Progenitor cell of endocrine pancreas (in vitro differentiated cells): Measurements from ENCODE around the gene DPCD. TPM values are rescaled to one million over a fixed set of nuclear protein-coding genes. Genes with fewer than 3 reads are reported as not detected.

Experiments used
- DNase-seq: peaks from one replicate; pipeline ENCODE4 v3.0.0; 2021; ENCODE audit warnings: low spot score; ENCODE audit not compliant: unreplicated experiment
- H3K27ac Mint-ChIP-seq: 2 replicates; pipeline ENCODE4 v1.8.0; 2021; ENCODE audit warnings: mild to moderate bottlenecking, moderate library complexity, mixed read lengths
- H3K27me3 Mint-ChIP-seq: 2 replicates; pipeline ENCODE4 v1.8.0; 2021; ENCODE audit warnings: mixed read lengths
- H3K36me3 Mint-ChIP-seq: 2 replicates; pipeline ENCODE4 v1.8.0; 2022; ENCODE audit warnings: mixed read lengths; ENCODE audit not compliant: insufficient read depth
- H3K4me1 Mint-ChIP-seq: 2 replicates; pipeline ENCODE4 v1.8.0; 2021; ENCODE audit warnings: low read depth, mixed read lengths
- H3K4me3 Mint-ChIP-seq: 2 replicates; pipeline ENCODE4 v1.8.0; 2021; ENCODE audit warnings: low read depth, mild to moderate bottlenecking, moderate library complexity, mixed read lengths
- H3K9me3 Mint-ChIP-seq: 2 replicates; pipeline ENCODE4 v1.8.0; 2021; ENCODE audit warnings: low read depth, mixed read lengths
- total RNA-seq: library from RNA; stranded (reverse); gene quantifications from 2 replicates; pipeline ENCODE4 v1.2.1, GENCODE V29; 2021
- TF ChIP-seq, protein P1 (sequence below): fragments of 200-600 bp; sonication (generic); IDR thresholded peaks from one replicate; pipeline ENCODE4 v1.5.0; 2021; ENCODE audit warnings: antibody characterized with exemption, mild to moderate bottlenecking; ENCODE audit not compliant: unreplicated experiment

Gene DPCD
- total RNA-seq, 1 donor from 2014 or later = 27.4 TPM

DNA sequence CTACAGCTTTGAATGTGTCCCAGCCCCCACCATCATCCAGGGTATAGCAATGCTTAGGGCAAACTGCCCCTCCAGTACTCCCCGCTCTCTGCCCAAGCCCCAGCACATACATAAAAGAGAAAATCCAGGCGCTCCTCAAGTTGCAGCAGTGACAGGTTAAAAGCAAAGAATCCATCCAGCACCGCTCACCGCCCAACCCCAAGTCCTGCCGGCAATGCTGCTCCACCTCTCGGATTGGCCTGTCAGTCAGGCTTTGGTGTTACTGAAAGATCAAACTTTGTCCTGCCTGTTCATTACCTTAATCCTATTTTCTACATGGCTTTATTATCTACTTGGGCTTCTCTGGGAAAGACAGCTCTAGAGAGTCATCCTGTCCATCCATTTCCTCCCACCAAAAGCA, 31.9 kb downstream of the DPCD start:
- TF ChIP-seq, protein P1, sequence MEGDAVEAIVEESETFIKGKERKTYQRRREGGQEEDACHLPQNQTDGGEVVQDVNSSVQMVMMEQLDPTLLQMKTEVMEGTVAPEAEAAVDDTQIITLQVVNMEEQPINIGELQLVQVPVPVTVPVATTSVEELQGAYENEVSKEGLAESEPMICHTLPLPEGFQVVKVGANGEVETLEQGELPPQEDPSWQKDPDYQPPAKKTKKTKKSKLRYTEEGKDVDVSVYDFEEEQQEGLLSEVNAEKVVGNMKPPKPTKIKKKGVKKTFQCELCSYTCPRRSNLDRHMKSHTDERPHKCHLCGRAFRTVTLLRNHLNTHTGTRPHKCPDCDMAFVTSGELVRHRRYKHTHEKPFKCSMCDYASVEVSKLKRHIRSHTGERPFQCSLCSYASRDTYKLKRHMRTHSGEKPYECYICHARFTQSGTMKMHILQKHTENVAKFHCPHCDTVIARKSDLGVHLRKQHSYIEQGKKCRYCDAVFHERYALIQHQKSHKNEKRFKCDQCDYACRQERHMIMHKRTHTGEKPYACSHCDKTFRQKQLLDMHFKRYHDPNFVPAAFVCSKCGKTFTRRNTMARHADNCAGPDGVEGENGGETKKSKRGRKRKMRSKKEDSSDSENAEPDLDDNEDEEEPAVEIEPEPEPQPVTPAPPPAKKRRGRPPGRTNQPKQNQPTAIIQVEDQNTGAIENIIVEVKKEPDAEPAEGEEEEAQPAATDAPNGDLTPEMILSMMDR = no peak
- Mint-ChIP-seq H3K9me3 (no peaks in the 10 kb centered on the region), H3K27ac (peak overlapping the region; percentile 62), H3K36me3 (peaks cover 13% of the 10 kb centered on the region), H3K4me3 (no peak overlapping the region), H3K4me1 (no peaks in the 10 kb centered on the region), H3K27me3 (no peaks in the 10 kb centered on the region)
- no peak for DNase-seq

DNA sequence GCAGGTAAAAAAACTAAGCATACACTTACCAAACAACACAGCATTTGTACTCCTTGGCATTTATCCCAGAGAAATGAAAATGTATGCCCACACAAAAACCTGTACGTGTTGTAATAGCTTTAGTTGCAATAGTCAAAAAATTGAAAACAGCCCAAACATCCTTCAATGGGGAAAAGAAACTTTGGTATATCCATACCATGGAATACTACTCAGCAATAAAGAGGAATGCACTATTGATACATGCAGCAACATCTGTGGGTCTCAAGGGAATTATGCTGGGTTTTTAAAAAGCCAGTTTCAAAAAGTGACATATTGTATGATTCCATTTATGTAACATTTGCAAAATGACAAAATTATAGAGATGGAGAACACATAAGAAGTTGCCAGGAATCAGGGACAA, 35.4 kb downstream of the DPCD start:
- Mint-ChIP-seq H3K27ac (no peak overlapping the region), H3K4me1 (no peaks in the 10 kb centered on the region), H3K4me3 (no peak overlapping the region), H3K36me3 (peaks cover 13% of the 10 kb centered on the region), H3K9me3 (no peaks in the 10 kb centered on the region), H3K27me3 (no peaks in the 10 kb centered on the region)
- TF ChIP-seq, protein P1 = no peak
- no peak for DNase-seq

DNA sequence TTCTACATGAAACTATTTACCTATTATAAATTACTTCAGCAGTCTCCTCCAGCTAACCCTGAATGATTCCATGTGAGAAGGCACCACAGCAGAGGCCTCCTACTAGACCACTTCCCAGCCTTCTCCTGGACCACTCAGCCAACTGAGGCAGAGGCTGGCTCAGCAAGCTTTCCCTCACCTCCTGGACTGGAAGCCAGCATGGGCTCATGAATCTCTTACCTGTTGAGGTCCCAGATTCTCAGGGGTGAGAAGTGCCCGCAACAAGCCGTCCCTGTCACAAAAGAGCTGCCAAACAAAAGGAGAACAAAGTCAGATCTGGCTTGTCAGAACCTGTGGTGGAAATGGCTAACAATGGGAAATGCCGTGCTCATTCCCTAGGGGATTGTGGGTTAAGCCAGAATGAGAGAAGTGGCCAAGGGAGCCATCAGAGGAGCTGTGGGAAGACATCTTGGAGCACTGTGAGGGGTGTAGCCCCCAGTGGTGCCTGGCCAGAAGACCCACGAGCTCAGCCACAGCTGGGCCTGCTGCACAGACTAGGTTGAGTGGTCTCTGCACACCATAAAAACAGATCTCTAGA, 36.5 kb downstream of the DPCD start:
- Mint-ChIP-seq H3K27me3 (no peaks in the 10 kb centered on the region), H3K4me1 (no peaks in the 10 kb centered on the region), H3K4me3 (no peak overlapping the region), H3K9me3 (no peaks in the 10 kb centered on the region), H3K36me3 (peaks cover 13% of the 10 kb centered on the region), H3K27ac (no peak overlapping the region)
- TF ChIP-seq, protein P1 = no peak
- no peak for DNase-seq

DNA sequence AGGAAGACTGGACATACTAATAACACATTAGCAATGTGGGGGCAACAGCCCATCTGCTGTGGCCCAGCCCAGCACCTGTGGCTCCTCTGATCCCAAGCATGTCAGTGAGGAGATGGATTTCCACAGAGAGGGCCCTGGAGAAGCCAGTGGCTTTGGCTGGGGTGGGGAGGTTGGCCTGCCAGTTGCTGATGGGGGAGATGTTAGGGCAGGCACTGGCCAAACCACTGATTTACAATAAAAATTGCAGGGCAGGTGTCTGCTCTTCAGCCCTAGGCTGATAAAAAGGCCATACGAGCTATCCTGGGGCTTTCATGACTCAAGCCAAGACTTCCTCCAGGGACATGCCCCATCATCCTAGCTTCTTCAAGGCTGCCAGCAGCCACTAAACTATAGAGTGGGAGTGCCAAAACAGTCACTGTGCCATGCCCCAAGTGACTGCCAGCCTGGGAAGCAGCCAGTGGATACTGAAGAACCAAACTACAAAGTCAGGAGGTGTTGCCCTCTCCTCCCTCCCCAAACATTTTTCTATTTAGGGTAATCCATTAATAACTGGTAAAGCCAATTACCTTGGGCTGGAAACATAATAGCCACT, 37.8 kb downstream of the DPCD start:
- Mint-ChIP-seq H3K9me3 (no peaks in the 10 kb centered on the region), H3K36me3 (peaks cover 12% of the 10 kb centered on the region), H3K27ac (no peak overlapping the region), H3K27me3 (no peaks in the 10 kb centered on the region), H3K4me1 (peaks cover 5% of the 10 kb centered on the region), H3K4me3 (no peak overlapping the region)
- DNase-seq = no peak
- TF ChIP-seq, protein P1 = no peak

DNA sequence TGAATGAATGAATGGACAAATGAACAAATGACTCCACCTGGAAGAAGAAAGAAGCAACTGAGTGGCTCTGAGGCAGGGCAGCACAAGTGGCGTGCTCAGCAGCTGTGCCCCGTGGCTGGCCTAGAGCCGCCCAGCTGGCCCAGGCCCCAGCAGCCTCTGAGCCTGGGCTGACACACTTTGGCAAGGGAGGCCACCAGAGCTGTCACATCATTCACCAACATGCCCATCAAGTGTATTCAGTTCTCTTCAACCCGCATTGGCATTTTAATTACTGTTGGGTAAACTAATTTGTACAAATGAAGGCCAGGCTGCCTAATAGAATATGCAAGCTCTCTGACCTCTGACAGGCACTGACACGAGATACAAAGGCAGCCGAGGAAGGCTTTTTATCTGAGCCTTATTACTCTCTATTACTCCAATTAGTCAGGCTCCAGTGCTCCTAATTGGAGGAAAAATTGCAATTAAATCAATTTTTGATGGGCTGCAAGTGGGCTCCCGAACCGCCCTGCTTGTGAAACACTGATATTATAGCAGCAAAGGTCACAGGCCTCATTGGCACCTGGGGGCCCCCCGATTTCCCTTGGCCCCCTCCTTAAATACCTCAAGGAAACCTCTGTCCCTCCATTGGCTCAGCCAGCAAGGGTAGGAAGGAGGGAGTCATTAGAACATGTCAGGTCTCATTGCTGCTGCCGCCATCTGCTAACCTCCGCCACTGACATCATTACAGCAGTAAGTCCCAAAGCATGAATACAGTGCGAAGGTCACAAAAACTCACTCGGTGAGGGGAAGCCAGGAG, 41.9 kb downstream of the DPCD start:
- TF ChIP-seq, protein P1 = no peak
- Mint-ChIP-seq H3K36me3 (peaks cover 3% of the 10 kb centered on the region), H3K4me3 (no peak overlapping the region), H3K4me1 (peaks cover 5% of the 10 kb centered on the region), H3K27ac (no peak overlapping the region), H3K9me3 (no peaks in the 10 kb centered on the region), H3K27me3 (no peaks in the 10 kb centered on the region)
- no peak for DNase-seq
